ENCODE data around the gene NRARP. TPM values are rescaled to one million over a fixed set of nuclear protein-coding genes. Genes with fewer than 3 reads are reported as not detected.
A peak's percentile ranks its signal among the peaks of the same experiment; 100 is the strongest.

The NRARP gene
- total RNA-seq, 4 donors from 2014 or later = 28.5 to 49.2 (median 41.0) TPM

- intact Hi-C loops (cut with DNase I; ENCODE audit: low total_unique reads) = no loop called here
- peak; percentile 16 to 87 for DNase-seq (ENCODE audit: low spot score in 2 of 2)
- 71 to 83% methylated on average over 18 to 26 of the region's 26 CpGs for WGBS, 2 donors
- no peak for TF ChIP-seq POLR2A (IDR thresholded peaks at IDR 0.05)
- TF ChIP-seq CTCF (IDR thresholded peaks at IDR 0.05) = no peak
- no peak overlapping the region for H3K4me3 ChIP-seq (ENCODE audit: low read depth, poor library complexity, severe bottlenecking)
Measured at GRCh38 chr9:137319011-137319738, 17.1 kb upstream of the NRARP start.

- WGBS, 2 donors = 62 to 81% methylated on average over 12 to 14 of the region's 18 CpGs
- intact Hi-C loops (cut with DNase I; ENCODE audit: low total_unique reads) = no loop called here
- peak in 1 of 2 donors; percentile 70 for DNase-seq (ENCODE audit: low spot score in 2 of 2)
- TF ChIP-seq CTCF (IDR thresholded peaks at IDR 0.05) = no peak
- TF ChIP-seq POLR2A (IDR thresholded peaks at IDR 0.05) = no peak
- H3K4me3 ChIP-seq (ENCODE audit: low read depth, poor library complexity, severe bottlenecking) = no peak overlapping the region
Measured at GRCh38 chr9:137318602-137319001, 16.5 kb upstream of the NRARP start.

- TF ChIP-seq CTCF (IDR thresholded peaks at IDR 0.05) (no peak), POLR2A (IDR thresholded peaks at IDR 0.05) (no peak)
- WGBS, 2 donors = 71 to 76% methylated on average over 16 to 23 of the region's 24 CpGs
- DNase-seq (ENCODE audit: low spot score in 2 of 2) = peak in 1 of 2 donors; percentile 83
- intact Hi-C loops (cut with DNase I; ENCODE audit: low total_unique reads) = no loop called here
- no peak overlapping the region for H3K4me3 ChIP-seq (ENCODE audit: low read depth, poor library complexity, severe bottlenecking)
Measured at GRCh38 chr9:137317718-137318511, 15.8 kb upstream of the NRARP start.

- H3K4me3 ChIP-seq (ENCODE audit: low read depth, poor library complexity, severe bottlenecking) = no peak overlapping the region
- peak; percentile 13 to 82 for DNase-seq (ENCODE audit: low spot score in 2 of 2)
- no peak for TF ChIP-seq POLR2A (IDR thresholded peaks at IDR 0.05)
- no peak for TF ChIP-seq CTCF (IDR thresholded peaks at IDR 0.05)
- intact Hi-C loops (cut with DNase I; ENCODE audit: low total_unique reads) = no loop called here
- 66 to 69% methylated on average over 15 to 19 of the region's 19 CpGs for WGBS, 2 donors
Measured at GRCh38 chr9:137317021-137317717, 15.1 kb upstream of the NRARP start.

- no peak overlapping the region for H3K4me3 ChIP-seq (ENCODE audit: low read depth, poor library complexity, severe bottlenecking)
- DNase-seq (ENCODE audit: low spot score in 2 of 2) = peak in 1 of 2 donors; percentile 16
- intact Hi-C loops (cut with DNase I; ENCODE audit: low total_unique reads) = no loop called here
- TF ChIP-seq POLR2A (IDR thresholded peaks at IDR 0.05) (no peak), CTCF (IDR thresholded peaks at IDR 0.05) (no peak)
- 10 to 21% methylated on average over 18 to 19 of the region's 83 CpGs for WGBS, 2 donors
Measured at GRCh38 chr9:137316012-137316981, 14.2 kb upstream of the NRARP start.
